GM12878 (cell line): ENCODE data around the gene BTBD8.

Experiments used
- ATF7 ChIP-seq: fragments of 450-650 bp; IDR thresholded peaks from 2 replicates; pipeline ENCODE4 v1.6.1; 2016; ENCODE audit warnings: low read depth, mild to moderate bottlenecking
- ESRRA ChIP-seq: IDR thresholded peaks from 2 replicates; pipeline ENCODE4 v1.6.1; 2012; ENCODE audit warnings: mild to moderate bottlenecking, low read length, improper control_type of control experiment
- ETV6 ChIP-seq, 2 experiments: fragments of 450-650 bp in 1 of 2; IDR thresholded peaks in 1 of 2; conservative IDR thresholded peaks in 1 of 2; 2 replicates each; pipeline ENCODE4 v1.6.1; 2014; ENCODE audit warnings: antibody characterized with exemption in 1 of 2, borderline replicate concordance in 1 of 2, low read depth in 1 of 2, mild to moderate bottlenecking in 1 of 2, moderate library complexity in 1 of 2
- HDAC2 ChIP-seq: fragments of 200-600 bp; sonication (generic); IDR thresholded peaks from 2 replicates; pipeline ENCODE4 v1.6.1; 2017
- MXI1 ChIP-seq: fragments of 150-350 bp; IDR thresholded peaks from 2 replicates; pipeline ENCODE4 v1.6.1; 2011; ENCODE audit warnings: low read depth, mild to moderate bottlenecking, inconsistent platforms, low read length, improper control_type of control experiment
- NR2C2 ChIP-seq: IDR thresholded peaks from 2 replicates; pipeline ENCODE4 v1.6.1; 2011; ENCODE audit warnings: borderline replicate concordance, low read depth; ENCODE audit not compliant: control insufficient read depth, insufficient read length
- PAX5 ChIP-seq: IDR thresholded peaks from 2 replicates; pipeline ENCODE4 v1.6.1; 2011; ENCODE audit warnings: low read depth, low read length, borderline replicate concordance
- POLR2A ChIP-seq: IDR thresholded peaks from 2 replicates; pipeline ENCODE4 v1.6.1; 2011; ENCODE audit warnings: low read depth, mild to moderate bottlenecking, low read length
- POLR2AphosphoS2 ChIP-seq: IDR thresholded peaks from 2 replicates; pipeline ENCODE4 v1.6.1; 2011; ENCODE audit warnings: low read depth, mild to moderate bottlenecking, low read length, improper control_type of control experiment, moderate library complexity
- POLR2AphosphoS5 ChIP-seq: IDR thresholded peaks from 2 replicates; pipeline ENCODE4 v1.6.1; 2011; ENCODE audit warnings: mild to moderate bottlenecking, low read length, inconsistent platforms
- ZZZ3 ChIP-seq: IDR thresholded peaks from 2 replicates; pipeline ENCODE4 v1.6.1; 2011; ENCODE audit warnings: low read depth; ENCODE audit not compliant: control insufficient read depth, insufficient read length
- TF ChIP-seq, protein P1 (sequence below): fragments of 450-650 bp; IDR thresholded peaks from 2 replicates; pipeline ENCODE4 v1.6.1; 2018; ENCODE audit warnings: borderline replicate concordance, mild to moderate bottlenecking; ENCODE audit not compliant: partially characterized antibody
- TF ChIP-seq, protein P2 (sequence below): fragments of 450-650 bp; IDR thresholded peaks from 2 replicates; pipeline ENCODE4 v1.6.1; 2016; ENCODE audit warnings: mild to moderate bottlenecking, moderate library complexity, borderline replicate concordance

DNA sequence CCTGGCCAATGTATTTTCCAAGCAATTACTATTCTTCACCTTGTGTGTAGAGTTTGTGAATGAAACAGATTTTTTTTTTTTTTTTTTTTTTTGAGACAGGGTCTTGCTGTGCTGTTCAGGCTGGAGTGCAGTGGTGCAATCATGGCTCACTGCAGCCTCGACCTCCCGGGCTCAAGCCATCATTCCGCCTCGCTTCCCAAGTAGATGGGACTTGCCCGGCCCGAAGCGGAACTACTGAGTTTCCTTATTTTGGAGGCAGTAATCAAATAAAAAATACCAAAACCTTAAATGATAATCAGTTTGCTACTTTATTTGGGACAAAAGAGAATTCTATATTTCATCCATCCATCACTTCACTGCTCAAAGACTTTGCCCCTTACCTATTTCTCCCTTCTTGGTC is 704 bp upstream of the BTBD8 start:
- TF ChIP-seq ATF7 (no peak), MXI1 (no peak), ETV6 (conservative IDR thresholded peaks at IDR 0.05 in 1 of 2, IDR thresholded peaks at IDR 0.05 in 1 of 2; ENCODE audit: borderline replicate concordance in 1 of 2, low read depth in 1 of 2) (no peak), POLR2AphosphoS5 (no peak), POLR2AphosphoS2 (no peak), NR2C2 (no peak), PAX5 (no peak), ZZZ3 (no peak), POLR2A (no peak), ESRRA (no peak), HDAC2 (no peak)
- TF ChIP-seq, protein P1, sequence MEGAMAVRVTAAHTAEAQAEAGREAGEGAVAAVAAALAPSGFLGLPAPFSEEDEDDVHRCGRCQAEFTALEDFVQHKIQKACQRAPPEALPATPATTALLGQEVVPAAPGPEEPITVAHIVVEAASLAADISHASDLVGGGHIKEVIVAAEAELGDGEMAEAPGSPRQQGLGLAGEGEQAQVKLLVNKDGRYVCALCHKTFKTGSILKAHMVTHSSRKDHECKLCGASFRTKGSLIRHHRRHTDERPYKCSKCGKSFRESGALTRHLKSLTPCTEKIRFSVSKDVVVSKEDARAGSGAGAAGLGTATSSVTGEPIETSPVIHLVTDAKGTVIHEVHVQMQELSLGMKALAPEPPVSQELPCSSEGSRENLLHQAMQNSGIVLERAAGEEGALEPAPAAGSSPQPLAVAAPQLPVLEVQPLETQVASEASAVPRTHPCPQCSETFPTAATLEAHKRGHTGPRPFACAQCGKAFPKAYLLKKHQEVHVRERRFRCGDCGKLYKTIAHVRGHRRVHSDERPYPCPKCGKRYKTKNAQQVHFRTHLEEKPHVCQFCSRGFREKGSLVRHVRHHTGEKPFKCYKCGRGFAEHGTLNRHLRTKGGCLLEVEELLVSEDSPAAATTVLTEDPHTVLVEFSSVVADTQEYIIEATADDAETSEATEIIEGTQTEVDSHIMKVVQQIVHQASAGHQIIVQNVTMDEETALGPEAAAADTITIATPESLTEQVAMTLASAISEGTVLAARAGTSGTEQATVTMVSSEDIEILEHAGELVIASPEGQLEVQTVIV = no peak
- TF ChIP-seq, protein P2, sequence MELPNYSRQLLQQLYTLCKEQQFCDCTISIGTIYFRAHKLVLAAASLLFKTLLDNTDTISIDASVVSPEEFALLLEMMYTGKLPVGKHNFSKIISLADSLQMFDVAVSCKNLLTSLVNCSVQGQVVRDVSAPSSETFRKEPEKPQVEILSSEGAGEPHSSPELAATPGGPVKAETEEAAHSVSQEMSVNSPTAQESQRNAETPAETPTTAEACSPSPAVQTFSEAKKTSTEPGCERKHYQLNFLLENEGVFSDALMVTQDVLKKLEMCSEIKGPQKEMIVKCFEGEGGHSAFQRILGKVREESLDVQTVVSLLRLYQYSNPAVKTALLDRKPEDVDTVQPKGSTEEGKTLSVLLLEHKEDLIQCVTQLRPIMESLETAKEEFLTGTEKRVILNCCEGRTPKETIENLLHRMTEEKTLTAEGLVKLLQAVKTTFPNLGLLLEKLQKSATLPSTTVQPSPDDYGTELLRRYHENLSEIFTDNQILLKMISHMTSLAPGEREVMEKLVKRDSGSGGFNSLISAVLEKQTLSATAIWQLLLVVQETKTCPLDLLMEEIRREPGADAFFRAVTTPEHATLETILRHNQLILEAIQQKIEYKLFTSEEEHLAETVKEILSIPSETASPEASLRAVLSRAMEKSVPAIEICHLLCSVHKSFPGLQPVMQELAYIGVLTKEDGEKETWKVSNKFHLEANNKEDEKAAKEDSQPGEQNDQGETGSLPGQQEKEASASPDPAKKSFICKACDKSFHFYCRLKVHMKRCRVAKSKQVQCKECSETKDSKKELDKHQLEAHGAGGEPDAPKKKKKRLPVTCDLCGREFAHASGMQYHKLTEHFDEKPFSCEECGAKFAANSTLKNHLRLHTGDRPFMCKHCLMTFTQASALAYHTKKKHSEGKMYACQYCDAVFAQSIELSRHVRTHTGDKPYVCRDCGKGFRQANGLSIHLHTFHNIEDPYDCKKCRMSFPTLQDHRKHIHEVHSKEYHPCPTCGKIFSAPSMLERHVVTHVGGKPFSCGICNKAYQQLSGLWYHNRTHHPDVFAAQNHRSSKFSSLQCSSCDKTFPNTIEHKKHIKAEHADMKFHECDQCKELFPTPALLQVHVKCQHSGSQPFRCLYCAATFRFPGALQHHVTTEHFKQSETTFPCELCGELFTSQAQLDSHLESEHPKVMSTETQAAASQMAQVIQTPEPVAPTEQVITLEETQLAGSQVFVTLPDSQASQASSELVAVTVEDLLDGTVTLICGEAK = no peak
